H1 (cell line): ENCODE results near the gene PTCRA. TPM values are rescaled to one million over a fixed set of nuclear protein-coding genes. Genes with fewer than 3 reads are reported as not detected.

Experiments
- ASH2L ChIP-seq: fragments of 200-600, 300-600 bp; sonication (generic); IDR thresholded peaks from one replicate; pipeline ENCODE4 v1.7.1; 2017; ENCODE audit warnings: low read length
- KDM5A ChIP-seq: fragments of 200-600 bp; IDR thresholded peaks from 2 replicates; pipeline ENCODE4 v1.7.1; 2012; ENCODE audit warnings: mild to moderate bottlenecking, low read length, inconsistent platforms, mixed read lengths
- MAFK ChIP-seq: IDR thresholded peaks from 2 replicates; pipeline ENCODE4 v1.6.1; 2012; ENCODE audit warnings: low read depth, mild to moderate bottlenecking, improper control_type of control experiment, low read length
- SUZ12 ChIP-seq: fragments of 200-600 bp; sonication (generic); IDR thresholded peaks from 2 replicates; pipeline ENCODE4 v1.6.1; 2012; ENCODE audit warnings: mild to moderate bottlenecking, inconsistent platforms, low read length, moderate library complexity, mixed read lengths
- TBP ChIP-seq: IDR thresholded peaks from 2 replicates; pipeline ENCODE4 v1.6.1; 2011; ENCODE audit warnings: low read depth, low read length, improper control_type of control experiment
- TCF12 ChIP-seq: IDR thresholded peaks from 2 replicates; pipeline ENCODE4 v1.6.1; 2011; ENCODE audit warnings: low read depth, mild to moderate bottlenecking, low read length
- polyA plus RNA-seq, 7 experiments: library from polyadenylated mRNA; depleted of rRNA in 3 of 7; stranded (reverse) in 5 of 7; unstranded in 2 of 7; fragments of >200 nt in 5 of 7; fragments of 200-250 nt in 2 of 7; gene quantifications; 1 replicate in 5 of 7; 2 replicates in 1 of 7; 4 replicates in 1 of 7; pipeline versions ENCODE4 v1.2.1 to v1.2.3, GENCODE V29; 2011 to 2013; ENCODE audit warnings: missing spikeins in 2 of 7, mixed read lengths in 2 of 7
- total RNA-seq: library from RNA; stranded (reverse); fragmentation: NEBNext Ultra II Directional; extraction: Animal tissue kit (Norgen Biotek cat#: 25700); gene quantifications from 2 replicates; pipeline ENCODE4 v1.2.1, GENCODE V29; 2021

The PTCRA gene
- total and polyA plus RNA-seq, 2 of the 8 experiments (the other 6 are each of a cell fraction or from before 2014, with no cell fraction given) = not detected

- TF ChIP-seq MAFK = no peak
- no peak for TF ChIP-seq TCF12
- no peak for TF ChIP-seq ASH2L
- no peak for TF ChIP-seq KDM5A
- TF ChIP-seq TBP = no peak
- TF ChIP-seq SUZ12 = no peak
Observed at GRCh38 chr6:42974919-42975505, 59.2 kb downstream of the PTCRA start (continued).

Other genes starting within 250 kb of the PTCRA start
- 0.61 and 0.65 TPM in 2 replicates for gene PRPH2, start 193.5 kb upstream of the PTCRA start, total RNA-seq
- 0.23 and 0.33 TPM in 2 replicates for gene PRPH2, start 193.5 kb upstream of the PTCRA start, polyA plus RNA-seq (2011; rRNA removed)
- gene TBCC, start 169.9 kb upstream of the PTCRA start, total RNA-seq = 25.5 and 27.3 TPM in 2 replicates
- gene TBCC, start 169.9 kb upstream of the PTCRA start, polyA plus RNA-seq (2011; rRNA removed) = 22.7 and 28.9 TPM in 2 replicates
- 12.2 and 12.7 TPM in 2 replicates for gene BICRAL, start 134.0 kb upstream of the PTCRA start, total RNA-seq
- 6.9 and 9.4 TPM in 2 replicates for gene BICRAL, start 134.0 kb upstream of the PTCRA start, polyA plus RNA-seq (2011; rRNA removed)
- 112 and 117 TPM in 2 replicates for gene RPL7L1, start 36.4 kb upstream of the PTCRA start, total RNA-seq
- 29.3 and 31.0 TPM in 2 replicates for gene RPL7L1, start 36.4 kb upstream of the PTCRA start, polyA plus RNA-seq (2011; rRNA removed)
- 64.5 and 67.9 TPM in 2 replicates for gene CNPY3, start 13.4 kb downstream of the PTCRA start, total RNA-seq
- 49.6 and 64.1 TPM in 2 replicates for gene CNPY3, start 13.4 kb downstream of the PTCRA start, polyA plus RNA-seq (2011; rRNA removed)
- gene GNMT, start 44.7 kb downstream of the PTCRA start, total RNA-seq = 1.8 TPM in 2 replicates
- gene GNMT, start 44.7 kb downstream of the PTCRA start, polyA plus RNA-seq (2011; rRNA removed) = 3.4 and 4.3 TPM in 2 replicates
- gene PEX6, start 63.1 kb downstream of the PTCRA start, total RNA-seq = 11.7 and 12.5 TPM in 2 replicates
- gene PEX6, start 63.1 kb downstream of the PTCRA start, polyA plus RNA-seq (2011; rRNA removed) = 6.4 and 11.6 TPM in 2 replicates
- gene PPP2R5D, start 68.5 kb downstream of the PTCRA start, total RNA-seq = 52.1 and 52.4 TPM in 2 replicates
- 55.7 and 68.1 TPM in 2 replicates for gene PPP2R5D, start 68.5 kb downstream of the PTCRA start, polyA plus RNA-seq (2011; rRNA removed)
- 94.2 and 102 TPM in 2 replicates for gene MEA1, start 97.9 kb downstream of the PTCRA start, total RNA-seq
- 96.2 and 96.4 TPM in 2 replicates for gene MEA1, start 97.9 kb downstream of the PTCRA start, polyA plus RNA-seq (2011; rRNA removed)
- 181 and 182 TPM in 2 replicates for gene KLHDC3, start 98.2 kb downstream of the PTCRA start, total RNA-seq
- gene KLHDC3, start 98.2 kb downstream of the PTCRA start, polyA plus RNA-seq (2011; rRNA removed) = 203 and 240 TPM in 2 replicates
- 89.6 and 92.3 TPM in 2 replicates for gene RRP36, start 105.6 kb downstream of the PTCRA start, total RNA-seq
- gene RRP36, start 105.6 kb downstream of the PTCRA start, polyA plus RNA-seq (2011; rRNA removed) = 20.6 and 33.9 TPM in 2 replicates
- 10.8 and 11.4 TPM in 2 replicates for gene CUL7, start 137.8 kb downstream of the PTCRA start, total RNA-seq
- gene CUL7, start 137.8 kb downstream of the PTCRA start, polyA plus RNA-seq (2011; rRNA removed) = 15.0 and 19.1 TPM in 2 replicates
- gene MRPL2, start 143.4 kb downstream of the PTCRA start, total RNA-seq = 97.7 and 99.9 TPM in 2 replicates
- 58.7 and 61.0 TPM in 2 replicates for gene MRPL2, start 143.4 kb downstream of the PTCRA start, polyA plus RNA-seq (2011; rRNA removed)
- gene KLC4, start 143.6 kb downstream of the PTCRA start, total RNA-seq = 27.7 and 28.5 TPM in 2 replicates
- gene KLC4, start 143.6 kb downstream of the PTCRA start, polyA plus RNA-seq (2011; rRNA removed) = 15.7 and 23.8 TPM in 2 replicates
- 130 and 138 TPM in 2 replicates for gene PTK7, start 160.3 kb downstream of the PTCRA start, total RNA-seq
- gene PTK7, start 160.3 kb downstream of the PTCRA start, polyA plus RNA-seq (2011; rRNA removed) = 110 and 133 TPM in 2 replicates